HepG2 (cell line): ENCODE measurements around the gene TDG. TPM values are rescaled to one million over a fixed set of nuclear protein-coding genes. Genes with fewer than 3 reads are reported as not detected.
A peak's percentile ranks its signal among the peaks of the same experiment; 100 is the strongest.

Experiments
- CEBPB ChIP-seq: IDR thresholded peaks from 2 replicates; pipeline ENCODE4 v1.6.1; 2011; ENCODE audit warnings: low read depth, low read length, improper control_type of control experiment, borderline replicate concordance
- HOXA7 ChIP-seq: sonication (generic); formaldehyde crosslinking; IDR thresholded peaks from 2 replicates; pipeline ENCODE4 v1.8.1; 2022; ENCODE audit warnings: mild to moderate bottlenecking, missing genetic modification reagents, moderate library complexity
- IKZF5 ChIP-seq: IDR thresholded peaks from 2 replicates; pipeline ENCODE4 v1.6.1; 2018; ENCODE audit warnings: missing genetic modification reagents, mild to moderate bottlenecking, missing compliant biosample characterization
- KIAA2018 ChIP-seq: sonication (generic); formaldehyde crosslinking; IDR thresholded peaks from 2 replicates; pipeline ENCODE4 v1.5.0; 2020; ENCODE audit warnings: mild to moderate bottlenecking, missing genetic modification reagents, borderline replicate concordance
- MXD4 ChIP-seq: IDR thresholded peaks from 2 replicates; pipeline ENCODE4 v1.6.1; 2016; ENCODE audit warnings: mild to moderate bottlenecking, missing biosample characterization, missing genetic modification reagents
- RARA ChIP-seq: IDR thresholded peaks from 2 replicates; pipeline ENCODE4 v1.6.1; 2016; ENCODE audit warnings: missing genetic modification reagents, missing compliant biosample characterization
- REL ChIP-seq: sonication (generic); formaldehyde crosslinking; conservative IDR thresholded peaks from 2 replicates; pipeline ENCODE4 v1.8.0; 2022; ENCODE audit warnings: mild to moderate bottlenecking, missing genetic modification reagents, moderate library complexity
- U2AF2 ChIP-seq: fragments of 200-400 bp; formaldehyde crosslinking; IDR thresholded peaks from 2 replicates; pipeline ENCODE4 v1.6.1; 2017; ENCODE audit warnings: low read depth, mild to moderate bottlenecking, low read length
- ZBED4 ChIP-seq: sonication (generic); formaldehyde crosslinking; IDR thresholded peaks from 2 replicates; pipeline ENCODE4 v1.4.0; 2020; ENCODE audit warnings: missing genetic modification reagents, borderline replicate concordance
- ZNF121 ChIP-seq: sonication (generic); formaldehyde crosslinking; IDR thresholded peaks from 2 replicates; pipeline ENCODE4 v1.5.0; 2020; ENCODE audit warnings: mild to moderate bottlenecking, missing genetic modification reagents
- ZNF430 ChIP-seq: sonication (generic); formaldehyde crosslinking; IDR thresholded peaks from 2 replicates; pipeline ENCODE4 v1.9.0; 2021; ENCODE audit warnings: mild to moderate bottlenecking, missing genetic modification reagents
- ZNF580 ChIP-seq: IDR thresholded peaks from 2 replicates; pipeline ENCODE4 v1.6.1; 2016; ENCODE audit warnings: low read depth, borderline replicate concordance
- ZNF703 ChIP-seq: sonication (generic); formaldehyde crosslinking; IDR thresholded peaks from 2 replicates; pipeline ENCODE4 v1.5.1; 2020; ENCODE audit warnings: missing genetic modification reagents, mild to moderate bottlenecking, moderate library complexity, borderline replicate concordance
- ZZZ3 ChIP-seq: sonication (generic); formaldehyde crosslinking; IDR thresholded peaks from 2 replicates; pipeline ENCODE4 v1.4.0; 2020; ENCODE audit warnings: missing genetic modification reagents, mild to moderate bottlenecking, borderline replicate concordance
- polyA plus RNA-seq, 8 experiments: library from polyadenylated mRNA; depleted of rRNA in 3 of 8; stranded (reverse) in 7 of 8; unstranded in 1 of 8; fragments of >200 nt; fragmentation: Illumina TruSeq in 4 of 8; extraction: Trizol in 4 of 8; gene quantifications; 2 replicates each; pipeline versions ENCODE4 v1.2.1 to v1.2.3, GENCODE V29; 2011 to 2016; ENCODE audit warnings: low read depth in 4 of 8, missing spikeins in 1 of 8, mixed read lengths in 1 of 8; ENCODE audit not compliant: insufficient read depth in 1 of 8
- total RNA-seq, 5 experiments: library from RNA; depleted of rRNA; stranded (reverse); fragments of >200 nt; fragmentation: Illumina TruSeq; extraction: Trizol; gene quantifications; 2 replicates each; pipeline ENCODE4 v1.2.3, GENCODE V29; 2016; ENCODE audit warnings: low read depth in 1 of 5

Gene TDG
- total and polyA plus RNA-seq, 2 of the 13 experiments (the other 11 are each of a cell fraction or from before 2014, with no cell fraction given): 14.2 to 19.5 TPM

- TF ChIP-seq REL (CRISPR knock-in tag): 0 out of 2 replicates have a peak, but pooled peaks have one; percentile 72
- TF ChIP-seq U2AF2: 0 out of 2 replicates have a peak, but pooled peaks have one; percentile 58
- peak; percentile 26; the same call in 1 of the 2 replicates for TF ChIP-seq RARA
- no peak for TF ChIP-seq ZNF703 (CRISPR knock-in tag)
- TF ChIP-seq KIAA2018 (CRISPR knock-in tag): no peak
- TF ChIP-seq ZZZ3: 0 out of 2 replicates have a peak, but pooled peaks have one; percentile 22
- TF ChIP-seq IKZF5 (CRISPR knock-in tag): peak; percentile 66; the same call in 1 of the 2 replicates
- TF ChIP-seq HOXA7 (CRISPR knock-in tag): 0 out of 2 replicates have a peak, but pooled peaks have one; percentile 48
- TF ChIP-seq ZNF121 (CRISPR knock-in tag): no peak
- TF ChIP-seq CEBPB: no peak
- peak; percentile 67 for TF ChIP-seq ZNF580
- TF ChIP-seq ZBED4 (CRISPR knock-in tag): no peak
- TF ChIP-seq MXD4: peak; percentile 87
- peak; percentile 79; the same call in 1 of the 2 replicates for TF ChIP-seq ZNF430 (CRISPR knock-in tag)
Measured at GRCh38 chr12:103965590-103966504, at the start of gene TDG (continued).
